ENCODE results near the gene SH2D2A.

SH2D2A gene

GRCh38 chr1:156802421-156802935, 14.2 kb downstream of the SH2D2A start:
- DNase-seq, result no peak

DNA sequence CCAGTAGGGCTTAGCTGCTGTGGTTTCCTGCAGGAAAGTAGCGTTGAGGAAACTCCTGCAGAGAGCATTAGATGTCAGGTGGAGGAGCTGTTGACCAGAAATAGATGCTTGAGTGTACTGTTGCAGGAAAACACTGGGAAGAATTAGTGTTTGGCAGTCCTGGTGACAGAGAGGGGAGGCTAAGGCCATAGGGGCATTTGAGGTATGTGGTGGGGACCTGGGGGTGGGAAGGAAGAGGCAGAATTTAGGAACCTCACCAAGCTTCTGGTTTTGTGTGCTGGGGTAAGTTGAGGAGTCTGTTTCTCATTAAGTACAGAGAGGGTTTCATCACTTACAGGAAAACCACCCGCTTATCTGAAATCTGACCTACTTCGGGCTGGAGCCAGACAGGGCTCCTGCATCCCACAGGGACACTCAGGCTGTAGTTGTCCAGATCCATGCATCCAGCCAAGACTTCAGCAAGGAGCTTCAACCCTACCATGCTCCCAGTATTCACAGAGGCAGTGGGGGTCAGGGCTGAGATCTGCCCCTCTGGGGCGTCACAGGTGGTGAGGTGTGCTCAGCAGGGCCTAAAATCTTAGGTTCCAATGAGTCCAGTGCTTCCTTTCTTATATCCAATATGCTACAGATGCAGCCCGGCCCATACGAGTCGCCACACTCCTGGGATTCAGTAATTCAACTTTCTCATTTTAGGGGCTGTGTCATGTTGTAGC, 15.1 kb downstream of the SH2D2A start:
- DNase-seq, result no peak

- DNase-seq, result peak; percentile 37
Measured at GRCh38 chr1:156797212-156797871, 19.3 kb downstream of the SH2D2A start.

- DNase-seq, result no peak
Measured at GRCh38 chr1:156796340-156797097, 20.1 kb downstream of the SH2D2A start.

DNA sequence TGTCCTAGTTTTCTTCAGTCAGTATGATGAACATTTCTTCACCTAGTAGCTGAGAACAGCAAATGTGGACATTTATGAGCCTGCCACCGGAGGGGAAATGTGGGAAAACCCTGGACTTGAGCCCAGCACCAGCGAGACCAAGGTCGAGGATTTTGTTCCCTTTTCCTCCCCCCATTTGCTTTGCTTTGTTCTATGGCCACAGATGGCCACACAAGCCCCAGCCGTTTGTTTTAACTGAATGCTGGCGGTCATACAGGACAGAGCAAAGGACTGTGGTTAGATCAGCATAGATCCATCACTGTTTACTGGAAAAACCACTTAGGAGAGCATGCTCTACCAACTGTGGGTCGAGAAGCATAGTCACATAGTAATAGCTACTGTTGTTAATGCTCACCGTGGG, 20.9 kb downstream of the SH2D2A start:
- DNase-seq, result no peak

- no peak for DNase-seq
Measured at GRCh38 chr1:156795374-156795733, 21.3 kb downstream of the SH2D2A start.

DNA sequence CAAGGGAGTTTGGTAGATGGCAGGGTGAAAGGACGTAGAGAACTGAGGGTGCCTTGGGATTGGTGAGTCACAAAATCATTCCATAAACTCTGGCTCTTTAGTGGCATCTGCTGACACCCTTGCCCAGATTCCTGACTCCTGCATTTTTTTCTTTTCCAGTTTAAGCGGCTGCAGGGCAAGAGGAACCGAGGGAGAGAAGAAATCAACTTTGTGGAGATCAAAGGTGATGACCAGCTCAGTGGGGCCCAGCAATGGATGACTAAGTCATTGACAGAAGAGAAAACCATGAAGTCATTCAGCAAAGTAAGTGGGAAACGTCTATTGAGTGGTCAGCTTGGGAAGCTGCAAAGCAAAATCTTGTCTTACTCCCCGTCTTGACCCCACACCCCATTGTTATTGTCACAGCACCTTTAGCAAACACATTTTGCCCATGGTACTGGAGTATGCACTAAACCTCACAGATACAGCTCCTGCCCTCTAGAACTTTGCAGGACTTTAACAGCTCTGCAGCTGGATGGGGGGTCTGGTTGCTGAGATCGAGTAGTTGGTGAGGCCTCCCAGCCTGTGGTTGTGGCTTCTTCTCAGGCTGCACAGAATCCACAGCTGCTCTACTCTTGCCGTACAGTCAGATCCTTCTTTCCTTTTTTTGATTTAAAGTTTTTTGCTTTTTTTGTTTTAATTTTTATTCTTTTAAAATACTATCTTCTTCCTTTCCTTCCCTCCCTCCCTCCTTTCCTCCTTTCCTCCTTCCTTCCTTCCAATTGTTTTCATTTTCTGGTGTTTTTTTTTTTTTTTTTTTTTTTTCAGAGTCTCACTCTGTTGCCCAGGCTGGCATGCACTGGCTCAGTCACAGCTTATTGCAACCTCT, 21.9 kb downstream of the SH2D2A start:
- no peak for DNase-seq

DNA sequence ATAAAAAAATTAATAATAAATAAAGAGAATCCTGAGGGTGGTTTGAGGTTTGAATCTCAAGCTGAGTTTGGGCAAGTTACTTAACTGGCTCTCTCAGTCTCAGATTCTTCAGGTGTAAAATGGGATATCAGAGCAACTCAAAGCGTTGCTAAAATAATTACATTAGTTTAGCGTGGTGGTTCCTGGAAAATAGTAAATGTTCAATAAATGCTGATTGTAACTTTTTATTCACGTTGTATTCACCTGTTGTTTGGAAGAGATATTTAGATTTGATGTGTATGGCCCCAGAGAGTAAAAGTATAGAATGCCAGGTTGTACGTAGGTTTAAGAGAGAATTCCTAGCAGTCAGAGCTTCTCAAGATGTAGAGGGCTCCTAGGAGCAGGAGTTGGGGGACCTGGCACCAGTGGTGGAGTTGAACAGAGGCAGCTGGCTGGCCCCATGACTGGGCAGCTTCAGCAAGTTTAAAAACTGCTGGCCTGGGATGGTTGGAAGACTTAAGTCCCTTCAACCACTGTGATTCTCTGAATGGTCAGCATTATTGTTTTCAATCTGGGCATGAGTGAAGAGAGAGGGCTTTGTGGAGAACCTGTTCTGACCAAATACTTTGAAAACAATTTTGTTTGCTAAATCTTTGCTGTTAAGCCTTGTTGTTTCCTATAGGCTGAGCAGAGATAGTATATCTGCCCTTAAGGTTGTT, 26.9 kb downstream of the SH2D2A start:
- DNase-seq, result no peak

- DNase-seq, result no peak
Measured at GRCh38 chr1:156788136-156788535, 28.5 kb downstream of the SH2D2A start.

DNA sequence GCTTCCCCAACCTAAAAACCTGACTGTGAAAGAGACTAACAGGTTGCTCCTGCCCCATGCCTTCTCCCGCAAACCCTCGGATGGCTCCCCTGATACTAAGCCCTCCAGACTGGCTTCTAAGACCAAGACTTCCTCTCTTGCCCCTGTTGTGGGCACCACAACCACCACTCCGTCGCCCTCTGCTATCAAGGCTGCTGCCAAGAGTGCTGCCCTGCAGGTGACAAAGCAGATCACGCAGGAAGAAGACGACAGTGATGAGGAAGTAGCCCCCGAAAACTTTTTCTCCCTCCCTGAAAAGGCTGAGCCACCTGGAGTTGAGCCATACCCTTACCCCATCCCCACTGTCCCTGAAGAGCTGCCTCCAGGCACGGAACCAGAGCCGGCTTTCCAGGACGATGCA, 30.0 kb downstream of the SH2D2A start:
- no peak for DNase-seq

DNA sequence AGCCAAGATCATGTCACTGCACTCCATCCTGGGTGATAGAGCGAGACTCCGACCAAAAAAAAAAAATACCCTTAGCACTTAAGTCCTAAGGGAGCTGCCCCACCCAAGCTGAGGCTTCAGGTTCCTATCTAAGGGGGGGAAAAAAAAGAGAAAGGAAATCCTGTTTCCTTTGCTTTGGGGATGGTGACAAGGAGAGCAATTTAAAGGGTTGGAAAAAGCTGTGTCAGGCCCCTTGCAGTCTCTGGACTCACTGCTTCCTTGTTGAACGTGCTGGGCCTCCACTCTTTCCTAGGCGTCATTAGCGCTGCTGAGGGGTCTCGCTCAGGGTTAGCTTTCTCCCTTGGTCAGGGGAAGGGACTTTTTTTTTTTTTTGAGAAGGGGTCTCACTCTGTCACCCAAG, 31.2 kb downstream of the SH2D2A start:
- no peak for DNase-seq

DNA sequence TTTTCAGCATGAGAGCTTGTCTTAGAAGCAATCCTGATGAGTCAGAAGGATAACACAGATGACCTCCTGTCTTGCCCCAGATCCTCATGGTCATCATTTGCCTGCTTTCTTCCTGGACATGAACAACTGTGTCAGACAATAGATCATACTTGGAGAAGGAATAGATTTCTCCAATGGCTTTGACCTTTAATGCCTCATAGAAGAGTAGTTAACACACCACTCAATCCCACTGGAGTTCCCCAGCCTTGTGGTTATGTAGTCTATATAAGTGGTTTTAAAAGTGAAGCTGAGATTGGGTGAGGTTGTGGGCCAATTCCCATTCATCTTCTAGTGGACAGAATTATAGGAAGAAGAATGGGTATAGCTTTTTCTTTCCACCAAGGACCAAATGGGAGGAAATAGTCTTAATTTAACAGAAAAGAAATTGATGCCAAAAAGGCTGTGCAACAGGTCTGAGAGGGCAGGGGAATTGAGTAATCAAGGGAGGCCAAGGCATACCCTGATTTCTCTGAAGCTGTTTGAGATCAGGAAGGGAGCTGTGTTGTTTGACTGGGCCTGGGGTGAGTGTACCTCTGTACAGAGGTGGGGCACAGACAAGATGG, 35.0 kb downstream of the SH2D2A start:
- DNase-seq, result no peak

DNA sequence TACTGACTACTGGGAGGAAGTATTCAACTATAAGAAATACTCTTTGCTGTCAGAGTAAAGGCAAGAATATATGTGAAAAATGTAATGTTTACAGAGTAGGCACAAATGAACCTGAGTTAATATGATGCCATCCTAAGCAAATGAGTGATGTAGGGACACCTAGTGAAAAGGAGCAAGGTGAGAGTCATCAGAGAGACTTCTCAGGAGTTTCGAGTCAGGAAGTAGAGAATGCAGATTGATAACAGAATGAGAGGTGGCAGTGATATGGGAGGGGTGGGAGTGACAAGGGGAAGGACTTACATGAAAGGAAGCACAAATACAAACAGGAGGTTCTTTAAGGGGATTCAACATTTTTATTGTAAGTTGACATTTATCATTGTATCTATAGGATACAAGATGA, 39.1 kb downstream of the SH2D2A start:
- no peak for DNase-seq

DNA sequence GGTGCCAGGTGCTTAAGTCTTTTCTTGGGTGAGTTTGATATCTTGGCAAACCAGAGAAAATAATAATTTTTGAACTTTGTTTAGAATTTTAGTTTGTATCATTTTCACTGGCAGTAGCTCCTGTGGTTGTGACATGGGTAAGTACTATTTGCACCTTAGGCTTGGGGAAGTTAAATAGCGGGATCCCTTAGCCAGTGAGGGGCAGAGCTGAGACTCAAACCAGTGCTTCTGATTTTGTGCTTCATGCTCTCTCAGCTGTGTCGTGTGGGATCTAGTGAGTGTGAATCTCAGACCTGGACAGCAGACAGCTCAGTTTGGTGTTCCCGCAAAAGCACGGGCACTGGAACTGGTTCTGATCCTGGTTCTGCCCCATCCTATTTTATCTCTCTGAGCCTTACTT, 39.7 kb downstream of the SH2D2A start:
- DNase-seq, result no peak

GRCh38 chr1:156775799-156776198, 40.8 kb downstream of the SH2D2A start:
- DNase-seq, result no peak

GRCh38 chr1:156773607-156774006, 43.0 kb downstream of the SH2D2A start:
- DNase-seq, result no peak

GRCh38 chr1:156772728-156773497, 43.7 kb downstream of the SH2D2A start:
- no peak for DNase-seq

DNA sequence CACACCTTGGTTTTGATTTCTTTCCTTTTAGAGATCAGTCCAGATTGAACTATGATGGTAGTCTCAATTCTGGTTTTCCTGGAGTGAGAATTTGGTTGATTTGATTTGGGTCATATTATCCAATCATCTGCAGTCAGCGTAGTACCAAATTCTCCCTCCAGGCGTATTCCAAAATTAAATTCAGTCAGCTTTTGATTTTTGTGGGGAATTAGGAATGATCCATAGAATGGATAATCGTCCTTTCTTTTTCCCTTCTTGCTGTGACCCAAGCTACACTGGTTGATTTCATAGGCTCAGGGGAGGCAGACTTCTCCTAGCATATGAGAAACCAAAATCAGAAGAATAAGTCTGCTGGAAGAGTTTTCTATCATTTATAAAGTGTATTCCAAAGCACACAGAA, 44.4 kb downstream of the SH2D2A start:
- DNase-seq, result no peak

- no peak for DNase-seq
Measured at GRCh38 chr1:156768610-156769295, 47.9 kb downstream of the SH2D2A start.

- DNase-seq, result no peak
Measured at GRCh38 chr1:156767879-156768604, 48.6 kb downstream of the SH2D2A start.
